Measurements from ENCODE around the gene DENND1A.

DNA sequence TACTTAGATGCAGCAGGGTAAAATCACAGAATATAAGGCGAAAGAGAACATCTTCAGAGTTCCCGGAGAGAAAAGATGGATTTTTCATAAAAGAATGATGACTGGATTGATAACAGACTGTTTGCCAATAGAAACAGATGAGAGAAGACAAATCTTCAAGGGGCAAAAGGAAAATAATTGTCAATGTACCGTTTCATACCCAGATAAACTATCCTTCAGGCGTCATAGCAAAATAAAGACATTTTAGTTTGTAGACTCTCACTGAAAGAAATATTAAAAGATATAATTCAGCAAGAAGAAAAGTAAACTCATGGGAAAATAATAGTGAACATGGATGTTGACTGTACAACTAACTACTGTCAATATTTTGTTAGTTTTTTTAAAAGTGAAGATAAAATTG is 399.7 kb downstream of the DENND1A start:
- TF ChIP-seq, protein P1, sequence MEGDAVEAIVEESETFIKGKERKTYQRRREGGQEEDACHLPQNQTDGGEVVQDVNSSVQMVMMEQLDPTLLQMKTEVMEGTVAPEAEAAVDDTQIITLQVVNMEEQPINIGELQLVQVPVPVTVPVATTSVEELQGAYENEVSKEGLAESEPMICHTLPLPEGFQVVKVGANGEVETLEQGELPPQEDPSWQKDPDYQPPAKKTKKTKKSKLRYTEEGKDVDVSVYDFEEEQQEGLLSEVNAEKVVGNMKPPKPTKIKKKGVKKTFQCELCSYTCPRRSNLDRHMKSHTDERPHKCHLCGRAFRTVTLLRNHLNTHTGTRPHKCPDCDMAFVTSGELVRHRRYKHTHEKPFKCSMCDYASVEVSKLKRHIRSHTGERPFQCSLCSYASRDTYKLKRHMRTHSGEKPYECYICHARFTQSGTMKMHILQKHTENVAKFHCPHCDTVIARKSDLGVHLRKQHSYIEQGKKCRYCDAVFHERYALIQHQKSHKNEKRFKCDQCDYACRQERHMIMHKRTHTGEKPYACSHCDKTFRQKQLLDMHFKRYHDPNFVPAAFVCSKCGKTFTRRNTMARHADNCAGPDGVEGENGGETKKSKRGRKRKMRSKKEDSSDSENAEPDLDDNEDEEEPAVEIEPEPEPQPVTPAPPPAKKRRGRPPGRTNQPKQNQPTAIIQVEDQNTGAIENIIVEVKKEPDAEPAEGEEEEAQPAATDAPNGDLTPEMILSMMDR (IDR thresholded peaks at IDR 0.05), result no peak
- TF ChIP-seq EZH2 (IDR thresholded peaks at IDR 0.05) (no peak), EZH2phosphoT487 (IDR thresholded peaks at IDR 0.05) (no peak)
